K562 (cell line): ENCODE measurements around the gene HOXC12. TPM values are rescaled to one million over a fixed set of nuclear protein-coding genes. Genes with fewer than 3 reads are reported as not detected.

ENCODE experiments used
- ATAC-seq: fragments of 200-7000 bp; cut with Tn5 transposase; 3 replicates; pipeline ENCODE4 v1.9.1; 2020; ENCODE audit warnings: moderate library complexity
- BruUV-seq: library from RNA; stranded (reverse); fragments of 400-500 nt; replicated peaks from 2 replicates; lab custom pipeline; 2021; lab: Mats Ljungman, UMichigan
- CTCF ChIA-PET: fragments of 300-600 bp; formaldehyde crosslinking; extraction: SDS; loops from one replicate; lab custom pipeline; 2021; ENCODE audit warnings: low intra/inter-chr PET ratio; lab: Yijun Ruan, JAX
- POLR2A ChIA-PET: fragments of 300-600, 350-650 bp; sonication (Branson Sonifier 250); formaldehyde crosslinking; extraction: SDS; loops from one replicate; lab custom pipeline; 2021; ENCODE audit warnings: antibody characterized with exemption, inconsistent platforms; lab: Yijun Ruan, JAX
- DNase-seq, 4 experiments: peaks; one replicate each; pipeline versions ENCODE4 v3.0.0 to v3.0.0-alpha.2; 2011 to 2018; ENCODE audit warnings: low spot score in 3 of 4, mixed read lengths in 3 of 4; ENCODE audit errors: extremely low read depth in 1 of 4
- FAIRE-seq: peaks from 2 replicates; lab custom pipeline; 2011; peaks lifted over from hg19 to GRCh38; lab: Jason Lieb, UNC
- H2AFZ ChIP-seq: 2 replicates; pipeline ENCODE4 v1.6.0; 2011; ENCODE audit warnings: low read depth, low read length, control low read depth, inconsistent platforms
- H3K27ac ChIP-seq: fragments of 200-600 bp; 3 replicates; pipeline ENCODE4 v1.8.0; 2011; ENCODE audit warnings: low read depth, mild to moderate bottlenecking, control low read depth, inconsistent platforms, low read length, moderate library complexity, mixed read lengths; ENCODE audit errors: extremely low read depth
- H3K27me3 ChIP-seq, 2 experiments: fragments of 300-600 bp in 1 of 2; 2 replicates in 1 of 2; 3 replicates in 1 of 2; pipeline versions ENCODE4 v1.6.0 to v1.8.0; 2011; ENCODE audit warnings: inconsistent platforms in 2 of 2, low read length in 2 of 2, mild to moderate bottlenecking in 1 of 2, mixed read lengths in 1 of 2, moderate library complexity in 1 of 2; ENCODE audit not compliant: control insufficient read depth in 2 of 2, insufficient read depth in 2 of 2
- H3K36me3 ChIP-seq: fragments of 300-600 bp; 3 replicates; pipeline ENCODE4 v1.8.0; 2011; ENCODE audit warnings: mild to moderate bottlenecking, low read length, inconsistent platforms; ENCODE audit not compliant: control insufficient read depth, insufficient read depth
- H3K4me1 ChIP-seq, 2 experiments: fragments of 200-600 bp in 1 of 2; replicated peaks in 1 of 2; 2 replicates in 1 of 2; 3 replicates in 1 of 2; pipeline versions ENCODE4 v1.5.1 to v1.8.0; 2011; ENCODE audit warnings: inconsistent platforms in 2 of 2, low read length in 2 of 2, mild to moderate bottlenecking in 1 of 2, mixed read lengths in 1 of 2, moderate library complexity in 1 of 2; ENCODE audit not compliant: control insufficient read depth in 2 of 2, insufficient read depth in 2 of 2
- H3K4me2 ChIP-seq: 2 replicates; pipeline ENCODE4 v1.6.1; 2011; ENCODE audit warnings: low read length, control low read depth, inconsistent platforms, mixed read lengths; ENCODE audit not compliant: insufficient read depth
- H3K4me3 ChIP-seq: fragments of 200-600 bp; sonication (generic), shearing (Covaris generic); 2 replicates; pipeline ENCODE4 v1.5.1; 2016; ENCODE audit warnings: control low read depth, inconsistent platforms
- H3K79me2 ChIP-seq: fragments of 200-600 bp; 3 replicates; pipeline ENCODE4 v1.8.0; 2011; ENCODE audit warnings: low read length, inconsistent platforms; ENCODE audit not compliant: control insufficient read depth, insufficient read depth
- H3K9ac ChIP-seq, 2 experiments: 2 replicates each; pipeline versions ENCODE4 v1.6.0 to v1.6.1; 2011; ENCODE audit warnings: low read depth in 2 of 2, low read length in 2 of 2, control low read depth in 1 of 2, inconsistent platforms in 1 of 2, mild to moderate bottlenecking in 1 of 2, mixed read lengths in 1 of 2; ENCODE audit not compliant: insufficient read depth in 1 of 2
- H3K9me1 ChIP-seq: one replicate; pipeline ENCODE4 v1.6.0; 2011; ENCODE audit warnings: inconsistent platforms, mild to moderate bottlenecking, low read length, moderate library complexity; ENCODE audit not compliant: control insufficient read depth, insufficient read depth
- H3K9me3 ChIP-seq: replicated peaks from 2 replicates; pipeline ENCODE4 v1.5.1; 2011; ENCODE audit warnings: low read depth, low read length, inconsistent platforms; ENCODE audit not compliant: control insufficient read depth, insufficient read depth
- H4K20me1 ChIP-seq: replicated peaks from 2 replicates; pipeline ENCODE4 v1.6.1; 2011; ENCODE audit warnings: low read length, inconsistent platforms, mixed read lengths; ENCODE audit not compliant: control insufficient read depth, insufficient read depth
- CEBPG ChIP-seq, 3 experiments: fragments of 200-800 bp in 1 of 3; sonication (Bioruptor generic) in 1 of 3; sonication (generic) in 1 of 3; formaldehyde crosslinking in 1 of 3; IDR thresholded peaks in 2 of 3; conservative IDR thresholded peaks in 1 of 3; 2 replicates each; pipeline versions ENCODE4 v1.6.1 to v1.8.0; 2016 to 2022; ENCODE audit warnings: missing compliant biosample characterization in 2 of 3, missing genetic modification characterization in 2 of 3, mild to moderate bottlenecking in 1 of 3, missing genetic modification reagents in 1 of 3
- ELF2 ChIP-seq: fragments of 250-450 bp; sonication (Bioruptor Pico); IDR thresholded peaks from 2 replicates; pipeline ENCODE4 v1.5.0; 2021; ENCODE audit warnings: mild to moderate bottlenecking
- KLF13 ChIP-seq: fragments of 450-650 bp; IDR thresholded peaks from 2 replicates; pipeline ENCODE4 v1.6.1; 2016; ENCODE audit warnings: missing genetic modification characterization, low read depth, mild to moderate bottlenecking, missing compliant biosample characterization, moderate library complexity, borderline replicate concordance
- MYBL2 ChIP-seq, 2 experiments: fragments of 450-650 bp in 1 of 2; sonication (generic) in 1 of 2; formaldehyde crosslinking in 1 of 2; IDR thresholded peaks; 2 replicates each; pipeline versions ENCODE4 v1.6.1 to v1.8.1; 2017 to 2022; ENCODE audit warnings: borderline replicate concordance in 1 of 2, inconsistent platforms in 1 of 2, low read depth in 1 of 2, mild to moderate bottlenecking in 1 of 2, missing genetic modification reagents in 1 of 2, moderate library complexity in 1 of 2
- PTRF ChIP-seq: fragments of 450-650 bp; IDR thresholded peaks from 2 replicates; pipeline ENCODE4 v1.6.1; 2016; ENCODE audit warnings: mild to moderate bottlenecking, missing genetic modification characterization, missing compliant biosample characterization
- TAF15 ChIP-seq: fragments of 200-400 bp; formaldehyde crosslinking; IDR thresholded peaks from 2 replicates; pipeline ENCODE4 v1.6.1; 2017; ENCODE audit warnings: mild to moderate bottlenecking, low read depth, low read length, moderate library complexity
- TRIM24 ChIP-seq, 2 experiments: fragments of 450-650 bp; IDR thresholded peaks; 2 replicates each; pipeline ENCODE4 v1.6.1; 2016
- ZNF830 ChIP-seq: fragments of 250-450 bp; sonication (Bioruptor Pico); IDR thresholded peaks from 2 replicates; pipeline ENCODE4 v1.5.0; 2021; ENCODE audit warnings: mild to moderate bottlenecking
- WGBS: fragments of 100-300 bp; shearing (Covaris generic); methylation state at CpG from one replicate; pipeline ENCODE4 v1.1.6; 2016; ENCODE audit warnings: low coverage, mixed read lengths; ENCODE audit not compliant: insufficient coverage; ENCODE audit errors: missing lambda C conversion rate; 5-methylcytosine and 5-hydroxymethylcytosine counted together
- in situ Hi-C: fragments of 300-500 bp; cut with MboI; formaldehyde crosslinking; loops from 4 replicates; pipeline ENCODE4 v1.15.0; 2018; ENCODE audit warnings: inconsistent platforms, mixed read lengths
- intact Hi-C: fragments of 100-400 bp; cut with micrococcal nuclease; formaldehyde crosslinking; loops from 2 replicates; pipeline ENCODE4 v1.14.2; 2022
- polyA plus RNA-seq, 8 experiments: library from polyadenylated mRNA; depleted of rRNA in 4 of 8; stranded (reverse) in 5 of 8; unstranded in 3 of 8; fragments of >200 nt; fragmentation: Nextera tagmentation in 2 of 8; fragmentation: Illumina TruSeq in 1 of 8; extraction: Ambion mirVana in 2 of 8; extraction: Trizol in 1 of 8; gene quantifications; 2 replicates each; pipeline versions ENCODE4 v1.2.1 to v1.2.3, GENCODE V29; 2011 to 2014; ENCODE audit warnings: inconsistent platforms in 1 of 8, missing spikeins in 1 of 8
- total RNA-seq, 7 experiments: library from RNA; depleted of rRNA in 6 of 7; stranded (reverse); fragments of >200 nt in 6 of 7; fragmentation: Illumina TruSeq in 2 of 7; extraction: Trizol in 2 of 7; gene quantifications; 2 replicates each; pipeline versions ENCODE4 v1.2.1 to v1.2.3, GENCODE V29; 2011 to 2021; ENCODE audit warnings: low replicate concordance in 1 of 7
- TF ChIP-seq, protein P1 (sequence below): fragments of 450-650 bp; IDR thresholded peaks from 2 replicates; pipeline ENCODE4 v1.6.1; 2016; ENCODE audit warnings: missing biosample characterization, missing genetic modification characterization
- TF ChIP-seq, protein P2 (sequence below): fragments of 250-450 bp; sonication (Bioruptor Pico); IDR thresholded peaks from 2 replicates; pipeline ENCODE4 v1.8.0; 2022; ENCODE audit warnings: moderate library complexity, mild to moderate bottlenecking, inconsistent platforms
- TF ChIP-seq, protein P3 (sequence below): sonication (generic); formaldehyde crosslinking; IDR thresholded peaks from 2 replicates; pipeline ENCODE4 v1.8.0; 2023; ENCODE audit warnings: mild to moderate bottlenecking, missing genetic modification reagents

Gene HOXC12
- total and polyA plus RNA-seq, 9 of the 15 experiments (the other 6 are each of a cell fraction or from before 2014, with no cell fraction given) = 0.04 to 0.36 (median 0.11) TPM; not detected in 1

DNA sequence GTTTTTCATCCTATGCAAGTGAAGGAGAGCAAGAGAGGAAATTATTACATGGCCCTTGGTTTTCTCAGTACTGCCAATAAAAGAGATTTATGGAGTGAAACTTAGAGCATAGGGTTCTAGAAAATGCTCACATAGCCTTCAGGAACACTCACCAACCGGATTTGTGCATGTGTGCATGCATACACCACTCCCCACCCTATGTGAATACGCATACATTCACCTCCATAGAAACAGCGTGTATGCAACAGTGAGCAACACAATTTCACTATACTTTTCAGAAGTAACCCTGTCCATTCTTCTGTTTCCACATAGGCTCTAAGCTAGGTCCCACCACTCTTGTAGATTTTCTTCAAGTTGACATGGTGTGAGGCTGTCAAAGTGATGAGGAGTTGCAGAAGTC, 47.6 kb upstream of the HOXC12 start (continued):
- TF ChIP-seq, protein P1, sequence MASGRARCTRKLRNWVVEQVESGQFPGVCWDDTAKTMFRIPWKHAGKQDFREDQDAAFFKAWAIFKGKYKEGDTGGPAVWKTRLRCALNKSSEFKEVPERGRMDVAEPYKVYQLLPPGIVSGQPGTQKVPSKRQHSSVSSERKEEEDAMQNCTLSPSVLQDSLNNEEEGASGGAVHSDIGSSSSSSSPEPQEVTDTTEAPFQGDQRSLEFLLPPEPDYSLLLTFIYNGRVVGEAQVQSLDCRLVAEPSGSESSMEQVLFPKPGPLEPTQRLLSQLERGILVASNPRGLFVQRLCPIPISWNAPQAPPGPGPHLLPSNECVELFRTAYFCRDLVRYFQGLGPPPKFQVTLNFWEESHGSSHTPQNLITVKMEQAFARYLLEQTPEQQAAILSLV (tag) = no peak
- TF ChIP-seq PTRF (tag) (no peak), TAF15 (no peak)
- TF ChIP-seq, protein P2, sequence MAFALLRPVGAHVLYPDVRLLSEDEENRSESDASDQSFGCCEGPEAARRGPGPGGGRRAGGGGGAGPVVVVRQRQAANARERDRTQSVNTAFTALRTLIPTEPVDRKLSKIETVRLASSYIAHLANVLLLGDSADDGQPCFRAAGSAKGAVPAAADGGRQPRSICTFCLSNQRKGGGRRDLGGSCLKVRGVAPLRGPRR = no peak

DNA sequence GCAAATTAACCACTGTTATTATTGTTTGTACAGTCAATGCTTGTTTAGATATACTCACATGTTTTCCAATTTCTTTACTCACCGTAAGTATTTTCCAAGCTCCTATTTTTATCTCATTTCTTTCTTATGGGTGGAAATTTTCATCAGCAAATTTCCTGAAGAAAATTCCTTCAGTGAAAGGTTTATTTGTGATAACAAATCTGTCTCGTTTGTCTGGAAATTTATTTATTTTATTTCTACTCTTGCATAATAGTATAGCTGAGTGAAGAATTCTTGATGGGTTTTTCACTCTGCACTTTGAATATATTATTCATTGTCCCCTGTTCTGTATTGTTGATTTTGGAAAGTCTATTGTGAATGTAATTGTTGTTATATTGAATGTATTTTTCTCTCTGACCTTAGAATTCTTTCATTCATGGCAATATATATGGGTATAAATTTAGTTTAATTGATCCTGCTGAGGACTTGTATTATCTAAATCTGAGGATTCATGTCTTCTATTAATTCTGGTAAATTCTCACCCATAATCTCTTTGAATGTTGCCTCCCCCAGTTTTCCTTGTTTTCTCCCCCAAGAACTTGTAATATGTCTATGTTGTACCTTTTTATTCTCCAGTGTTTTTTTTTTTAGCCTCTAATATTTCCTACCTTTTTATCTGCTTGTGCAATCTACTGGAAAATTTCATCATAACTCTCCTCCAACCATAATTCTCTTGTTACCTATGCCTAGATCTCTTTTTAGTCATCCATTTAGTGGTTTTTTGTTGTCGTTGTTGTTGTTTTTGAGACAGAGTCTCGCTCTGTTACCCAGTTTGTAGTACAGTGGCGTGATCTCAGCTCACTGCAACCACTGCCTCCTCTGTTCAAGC, 37.7 kb upstream of the HOXC12 start:
- H3K9me3 ChIP-seq = no peaks in the 10 kb centered on the region
- peaks cover 6 to 12% of the 10 kb centered on the region in 2 experiments; a peak in 4 of 5 replicates for H3K27me3 ChIP-seq
- H3K4me3 ChIP-seq = no peak overlapping the region
- H3K79me2 ChIP-seq = no peaks in the 10 kb centered on the region
- no peak overlapping the region for H2AFZ ChIP-seq
- ChIA-PET POLR2A (interaction anchor here (0.7 to 0.9 kb wide), 3 partner anchors 9 to 309 kb away, joined by 3 read pairs; no protein-coding TSS in a partner anchor), CTCF (no interaction called here)
- in situ Hi-C loops = no loop called here
- ATAC-seq (no peak), DNase-seq (no peak), FAIRE-seq (no peak)
- 5% methylated on average over 5 of the region's 5 CpGs for WGBS
- H3K36me3 ChIP-seq = no peaks in the 10 kb centered on the region
- no peaks in the 10 kb centered on the region for H4K20me1 ChIP-seq
- no peak overlapping the region for H3K4me2 ChIP-seq
- intact Hi-C loops = no loop called here
- no peak overlapping the region for H3K9ac ChIP-seq
- BruUV-seq = no TSS peak
- H3K9me1 ChIP-seq = no peaks in the 10 kb centered on the region
- H3K27ac ChIP-seq = no peak overlapping the region
- H3K4me1 ChIP-seq = no peaks in the 10 kb centered on the region
- no peak for TF ChIP-seq KLF13 (tag)
- TF ChIP-seq ELF2 (CRISPR knock-in tag) = no peak
- no peak for TF ChIP-seq MYBL2 (IDR thresholded peaks at IDR 0.05; ENCODE audit: low read depth)
- no peak for TF ChIP-seq MYBL2 (CRISPR knock-in tag; IDR thresholded peaks at IDR 0.05; ENCODE audit: borderline replicate concordance)
- TF ChIP-seq TRIM24 (IDR thresholded peaks at IDR 0.05) = peak in 1 of 2 experiments; percentile 39; a peak in 1 of 4 replicates
- no peak for TF ChIP-seq TAF15
- no peak for TF ChIP-seq ZNF830
- TF ChIP-seq, protein P3, sequence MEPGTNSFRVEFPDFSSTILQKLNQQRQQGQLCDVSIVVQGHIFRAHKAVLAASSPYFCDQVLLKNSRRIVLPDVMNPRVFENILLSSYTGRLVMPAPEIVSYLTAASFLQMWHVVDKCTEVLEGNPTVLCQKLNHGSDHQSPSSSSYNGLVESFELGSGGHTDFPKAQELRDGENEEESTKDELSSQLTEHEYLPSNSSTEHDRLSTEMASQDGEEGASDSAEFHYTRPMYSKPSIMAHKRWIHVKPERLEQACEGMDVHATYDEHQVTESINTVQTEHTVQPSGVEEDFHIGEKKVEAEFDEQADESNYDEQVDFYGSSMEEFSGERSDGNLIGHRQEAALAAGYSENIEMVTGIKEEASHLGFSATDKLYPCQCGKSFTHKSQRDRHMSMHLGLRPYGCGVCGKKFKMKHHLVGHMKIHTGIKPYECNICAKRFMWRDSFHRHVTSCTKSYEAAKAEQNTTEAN (CRISPR knock-in tag) = no peak
- no peak for TF ChIP-seq CEBPG (CRISPR knock-in tag; IDR thresholded peaks at IDR 0.05)
- peak in 1 of 2 experiments; percentile 63; a peak in 2 of 4 replicates for TF ChIP-seq CEBPG (tag; conservative IDR thresholded peaks at IDR 0.05 in 1 of 2, IDR thresholded peaks at IDR 0.05 in 1 of 2)
